8988T (cell line): ENCODE results near the gene CERK.
"Not testable (repeated sequence)": the region's sequence is repeated elsewhere in the genome, so short reads cannot be mapped to it uniquely, and the experiment has no call there.

ENCODE experiments used
- DNase-seq: peaks from one replicate; pipeline ENCODE4 v3.0.0; 2011

CERK gene, protein sequence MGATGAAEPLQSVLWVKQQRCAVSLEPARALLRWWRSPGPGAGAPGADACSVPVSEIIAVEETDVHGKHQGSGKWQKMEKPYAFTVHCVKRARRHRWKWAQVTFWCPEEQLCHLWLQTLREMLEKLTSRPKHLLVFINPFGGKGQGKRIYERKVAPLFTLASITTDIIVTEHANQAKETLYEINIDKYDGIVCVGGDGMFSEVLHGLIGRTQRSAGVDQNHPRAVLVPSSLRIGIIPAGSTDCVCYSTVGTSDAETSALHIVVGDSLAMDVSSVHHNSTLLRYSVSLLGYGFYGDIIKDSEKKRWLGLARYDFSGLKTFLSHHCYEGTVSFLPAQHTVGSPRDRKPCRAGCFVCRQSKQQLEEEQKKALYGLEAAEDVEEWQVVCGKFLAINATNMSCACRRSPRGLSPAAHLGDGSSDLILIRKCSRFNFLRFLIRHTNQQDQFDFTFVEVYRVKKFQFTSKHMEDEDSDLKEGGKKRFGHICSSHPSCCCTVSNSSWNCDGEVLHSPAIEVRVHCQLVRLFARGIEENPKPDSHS

DNA sequence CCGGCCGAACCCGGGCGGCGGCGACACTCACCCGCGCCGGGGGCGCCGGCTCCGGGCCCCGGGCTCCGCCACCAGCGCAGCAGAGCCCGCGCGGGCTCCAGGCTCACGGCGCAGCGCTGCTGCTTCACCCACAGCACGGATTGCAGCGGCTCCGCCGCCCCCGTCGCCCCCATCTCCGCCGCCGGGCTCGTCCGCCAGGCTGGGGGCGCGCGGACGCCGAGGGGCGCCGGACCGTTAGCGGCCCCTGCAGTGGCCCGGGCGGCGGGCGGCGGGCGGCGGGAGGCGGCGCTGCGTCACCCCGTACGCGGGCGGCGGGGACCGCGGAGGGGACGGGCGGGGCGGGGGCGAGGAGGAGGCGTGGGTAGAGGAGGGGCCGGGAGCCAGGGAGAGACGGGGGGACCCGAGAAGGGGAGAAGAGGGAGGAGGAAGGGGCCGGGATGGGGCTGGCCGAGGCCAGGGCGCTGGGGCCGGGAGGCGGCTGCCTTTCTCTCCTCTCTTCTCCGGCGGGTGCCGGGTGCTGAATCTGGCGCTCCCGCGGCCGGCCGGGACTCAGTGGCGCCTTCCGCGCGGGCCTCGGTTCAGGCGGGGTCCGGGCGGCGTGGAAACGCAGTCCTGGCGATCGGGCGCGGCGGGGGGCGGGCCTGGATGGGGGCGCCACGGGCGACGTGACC, at the start of gene CERK:
Gene CERK (minus strand): TSS at position 277 of the 671 bp plus-strand sequence. CDS start 104 bp downstream, at position 173.
- DNase-seq: peak; percentile 68

DNA sequence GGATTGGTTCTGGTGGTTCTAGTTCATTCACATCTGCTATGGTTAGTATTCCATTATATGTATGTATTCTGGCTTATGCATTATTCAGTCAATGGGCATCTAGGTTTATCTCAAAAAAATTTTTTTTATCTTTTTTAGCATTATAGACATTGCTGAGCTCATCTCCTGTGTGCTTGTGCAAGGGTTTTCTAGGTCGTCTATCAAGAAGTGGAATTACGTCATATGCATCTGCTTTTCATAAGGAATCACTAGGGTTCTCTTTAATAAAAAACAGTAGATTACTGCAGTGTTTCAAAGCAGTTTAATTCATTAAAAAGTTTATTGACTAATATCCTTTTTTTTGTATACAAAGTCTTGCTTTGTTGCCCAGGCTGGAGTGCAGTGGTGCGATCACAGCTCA, 45.7 kb upstream of the CERK start:
- no peak for DNase-seq

DNA sequence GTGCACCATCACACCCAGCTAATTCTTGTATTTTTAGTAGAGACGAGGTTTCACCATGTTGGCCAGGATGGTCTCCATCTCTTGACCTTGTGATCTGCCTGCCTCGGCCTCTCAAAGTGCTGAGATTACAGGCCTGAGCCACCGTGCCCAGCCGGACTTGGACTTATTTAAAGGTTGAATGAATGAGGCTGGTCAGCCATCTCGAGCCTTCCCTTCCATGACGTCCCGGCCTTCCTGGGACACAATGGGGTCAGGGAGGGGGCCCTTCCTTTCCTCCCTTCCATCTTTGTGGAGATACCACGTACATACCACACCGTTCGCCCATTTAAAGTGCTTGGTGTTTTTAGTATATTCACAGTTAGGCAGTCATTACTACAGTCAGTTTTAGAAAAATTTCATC, 44.1 kb upstream of the CERK start:
- not testable (repeated sequence) for DNase-seq

DNA sequence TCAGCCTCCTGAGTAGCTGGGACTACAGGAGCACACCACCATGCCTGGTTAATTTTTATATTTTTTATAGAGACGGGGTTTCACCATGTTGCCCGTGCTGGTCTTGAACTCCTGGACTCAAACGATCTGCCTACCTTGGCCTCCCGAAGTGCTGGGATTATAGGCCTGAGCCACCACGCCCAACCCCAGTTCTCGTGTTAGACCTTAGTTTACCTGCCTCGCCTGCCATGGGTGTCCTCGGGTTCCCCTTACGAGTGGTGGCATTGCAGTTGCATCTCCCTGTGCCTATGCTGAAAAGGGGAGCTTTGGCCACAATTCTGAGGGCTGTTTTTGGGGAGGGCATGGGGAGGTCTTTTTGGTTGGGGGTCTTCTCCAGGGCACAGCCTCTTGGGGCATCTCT, 43.2 kb upstream of the CERK start:
- DNase-seq: no peak

DNA sequence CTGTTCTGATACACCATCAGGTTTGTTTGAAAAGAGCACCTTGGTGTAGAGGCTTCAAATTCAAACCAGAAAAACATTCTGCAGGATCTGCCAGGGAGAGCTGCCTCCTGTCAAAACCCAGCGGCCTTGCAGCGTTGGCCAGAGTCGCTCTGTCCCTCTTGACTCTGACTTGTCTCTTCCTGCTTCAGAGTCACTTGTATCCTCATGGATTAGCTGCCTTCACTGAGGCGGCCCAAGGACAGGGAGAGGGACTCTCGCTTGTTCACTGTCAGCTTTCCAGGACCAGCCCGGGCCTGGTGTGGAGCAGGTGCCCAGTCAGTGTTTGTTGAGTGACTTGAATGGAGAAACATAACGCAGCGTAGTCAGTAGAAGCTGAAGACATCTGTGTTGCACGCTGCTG, 42.4 kb upstream of the CERK start:
- DNase-seq: no peak

DNA sequence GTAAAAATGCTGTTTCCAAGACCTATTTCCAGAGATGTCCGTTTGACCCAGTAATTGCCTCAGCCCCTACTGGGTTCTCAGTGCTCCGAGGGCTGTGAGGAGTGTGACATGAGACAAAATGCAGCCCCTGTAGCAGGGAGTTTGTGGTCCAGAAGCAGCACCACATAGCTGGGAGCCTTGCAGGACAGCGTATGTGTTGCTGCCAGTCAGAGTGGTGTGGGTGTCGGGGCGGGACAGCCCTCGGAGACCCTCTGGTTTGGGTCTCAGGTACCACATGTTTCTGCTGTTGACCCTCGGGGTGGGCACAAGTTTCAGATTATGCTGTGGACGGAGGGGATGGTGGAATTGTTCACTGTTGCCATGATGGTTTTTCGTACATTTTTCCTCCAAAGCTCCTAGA, 41.6 kb upstream of the CERK start:
- DNase-seq: no peak

DNA sequence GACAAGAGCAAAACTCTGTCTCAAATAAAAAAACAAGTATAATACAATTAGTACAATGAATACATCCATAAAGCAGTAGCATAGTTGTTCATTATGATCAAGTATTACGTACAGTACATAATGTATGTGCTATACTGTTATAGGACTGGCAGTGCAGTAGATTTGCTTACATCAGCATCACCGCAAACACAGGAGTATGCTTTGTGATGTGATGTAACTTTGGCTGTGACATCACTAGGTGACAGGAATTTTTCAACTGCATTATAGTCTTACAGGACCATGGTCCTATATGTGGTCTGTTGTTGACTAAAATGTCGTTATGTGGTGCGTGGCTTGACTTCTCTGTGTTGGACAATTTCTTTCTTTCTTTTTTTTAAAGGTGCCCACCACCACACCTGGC, 41.0 kb upstream of the CERK start:
- no peak for DNase-seq

DNA sequence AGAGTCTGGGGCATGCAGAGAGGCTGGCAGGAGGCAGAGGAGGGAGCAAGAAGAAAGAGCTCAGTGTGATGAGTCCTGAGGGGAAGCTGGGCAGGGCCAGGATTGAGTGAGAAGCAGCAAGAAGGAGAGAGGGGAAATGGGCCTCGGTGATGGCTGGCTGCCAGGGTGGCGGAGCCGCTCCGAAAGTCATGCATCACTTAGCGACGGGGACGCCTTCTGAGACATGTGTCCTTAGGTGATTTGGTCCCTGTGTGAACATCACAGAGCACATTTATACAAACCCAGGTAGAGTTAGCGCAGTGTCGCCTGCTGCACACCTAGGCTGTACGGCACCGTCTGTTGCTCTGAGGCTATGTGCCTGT, 39.5 kb upstream of the CERK start:
- DNase-seq: no peak

DNA sequence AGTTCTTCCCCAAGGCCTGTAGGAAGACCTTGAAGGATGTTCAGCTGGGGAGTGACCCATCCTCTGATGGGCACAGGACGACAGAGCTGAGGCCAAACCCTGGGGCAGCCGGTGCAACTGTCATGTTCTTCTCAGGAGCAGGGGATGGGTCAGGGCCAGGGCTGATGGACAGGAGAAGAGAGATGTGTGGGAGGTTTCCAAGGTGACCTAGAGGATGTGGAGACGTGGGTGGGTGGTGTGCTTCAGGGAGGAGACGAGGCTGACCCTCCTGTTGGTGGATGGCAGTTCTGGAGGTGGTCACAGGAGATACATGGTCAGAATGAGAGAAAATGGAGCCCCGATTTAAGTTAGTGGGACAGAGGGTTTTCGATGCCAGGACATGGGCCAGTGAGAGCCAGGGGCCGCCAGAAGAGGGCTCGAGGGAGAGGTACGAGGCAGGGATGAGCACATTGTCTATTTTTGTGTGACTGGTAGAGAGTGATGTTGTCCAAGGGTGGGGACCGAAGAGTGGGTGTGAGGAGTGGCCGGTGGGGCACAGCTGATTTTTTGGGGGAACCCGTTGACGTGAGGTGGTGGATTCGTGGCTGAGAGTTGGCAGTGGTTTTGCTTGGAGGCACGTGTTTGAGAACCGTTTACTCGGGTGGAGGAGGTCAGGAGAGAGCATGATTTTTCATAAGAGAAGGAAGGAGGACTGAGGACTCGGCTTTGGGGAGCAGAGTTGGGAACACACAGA, 39.0 kb upstream of the CERK start:
- no peak for DNase-seq

DNA sequence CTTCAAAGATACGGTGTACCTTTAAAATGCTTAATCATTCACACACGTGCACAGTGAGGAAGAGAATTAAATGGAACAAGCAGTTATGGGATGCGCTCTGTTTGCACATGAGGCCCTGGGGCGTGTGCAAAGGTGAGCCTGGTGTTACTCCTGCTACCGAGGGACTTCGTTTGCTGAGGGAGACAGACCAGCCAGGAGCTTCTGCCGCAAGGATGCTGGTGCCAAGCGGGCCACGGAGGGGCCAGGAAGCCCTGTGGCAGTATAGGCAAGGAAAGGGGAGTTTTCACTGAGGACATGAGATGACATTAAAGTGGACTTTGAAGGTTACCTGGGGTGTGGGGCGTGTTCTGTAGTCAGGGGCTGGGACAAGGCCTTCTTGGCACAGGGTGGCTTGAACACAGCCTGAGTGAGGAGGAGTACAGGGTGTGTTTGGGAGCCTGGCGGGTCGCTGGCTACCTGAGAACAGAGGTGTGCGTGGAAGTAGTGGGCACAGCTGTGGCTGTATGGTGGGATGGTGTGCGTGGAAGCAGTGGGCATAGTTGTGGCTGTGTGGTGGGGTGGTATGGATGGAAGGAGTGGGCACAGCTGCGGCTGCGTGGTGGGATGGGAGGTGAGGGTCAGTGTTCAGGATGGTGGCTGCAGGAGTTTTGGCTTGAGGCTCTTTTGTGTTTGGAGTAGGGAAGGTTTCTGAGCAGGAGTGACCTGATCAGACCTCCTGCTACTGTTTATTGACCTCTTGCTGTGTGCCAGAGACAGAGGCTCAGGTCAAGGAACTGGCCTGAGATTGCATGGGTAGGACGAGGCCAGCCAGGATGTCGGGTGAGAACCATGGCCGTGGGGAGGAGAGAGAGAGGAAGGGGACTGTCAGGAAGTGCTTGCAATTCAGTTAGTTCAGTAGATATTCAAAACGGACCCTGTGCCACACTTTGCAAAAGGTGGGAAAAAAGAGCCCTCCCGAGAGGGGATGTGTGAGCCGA, 38.1 kb upstream of the CERK start:
- no peak for DNase-seq

DNA sequence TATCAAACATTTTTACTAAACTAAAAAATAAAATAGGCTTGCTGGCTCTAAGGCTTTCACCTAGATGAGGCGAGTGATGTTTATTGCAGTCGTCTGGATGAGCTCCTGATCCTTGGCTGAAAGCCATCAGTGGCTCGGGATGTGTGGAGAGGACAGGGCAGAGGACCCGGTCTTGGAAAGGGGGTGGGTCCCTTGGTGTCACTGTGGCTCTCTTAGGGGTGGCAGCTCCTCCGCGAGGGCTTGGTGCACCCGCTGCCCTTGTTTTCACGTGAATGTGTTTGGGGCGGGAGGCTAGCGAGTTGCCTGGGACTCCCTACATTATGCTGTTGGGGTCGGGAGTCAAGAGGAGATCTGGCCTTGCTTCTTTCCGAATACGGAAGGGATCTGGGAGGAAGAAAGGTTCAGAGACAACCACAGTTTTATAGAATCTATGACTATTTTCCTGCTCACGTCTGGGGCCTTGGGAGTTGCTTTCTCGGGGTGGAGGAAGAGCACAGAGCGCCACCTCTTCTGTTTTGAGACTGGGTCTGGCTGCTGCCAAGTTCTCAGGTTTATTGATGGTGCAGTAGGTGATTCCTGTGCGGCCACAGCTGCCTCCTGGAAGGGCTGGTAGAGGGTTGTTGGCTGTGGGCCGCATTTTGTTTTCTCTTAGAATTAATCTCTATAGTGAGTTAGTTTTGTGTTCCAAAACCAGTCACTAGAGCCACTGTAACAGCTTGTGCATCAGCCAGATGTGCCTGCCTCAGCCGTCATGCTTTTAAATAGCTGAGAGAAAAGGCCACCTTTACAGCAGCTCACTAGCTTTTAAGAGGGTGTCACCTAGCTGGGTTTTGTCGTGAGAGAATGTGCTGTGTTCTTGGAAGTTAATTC, 37.2 kb upstream of the CERK start:
- DNase-seq: no peak

DNA sequence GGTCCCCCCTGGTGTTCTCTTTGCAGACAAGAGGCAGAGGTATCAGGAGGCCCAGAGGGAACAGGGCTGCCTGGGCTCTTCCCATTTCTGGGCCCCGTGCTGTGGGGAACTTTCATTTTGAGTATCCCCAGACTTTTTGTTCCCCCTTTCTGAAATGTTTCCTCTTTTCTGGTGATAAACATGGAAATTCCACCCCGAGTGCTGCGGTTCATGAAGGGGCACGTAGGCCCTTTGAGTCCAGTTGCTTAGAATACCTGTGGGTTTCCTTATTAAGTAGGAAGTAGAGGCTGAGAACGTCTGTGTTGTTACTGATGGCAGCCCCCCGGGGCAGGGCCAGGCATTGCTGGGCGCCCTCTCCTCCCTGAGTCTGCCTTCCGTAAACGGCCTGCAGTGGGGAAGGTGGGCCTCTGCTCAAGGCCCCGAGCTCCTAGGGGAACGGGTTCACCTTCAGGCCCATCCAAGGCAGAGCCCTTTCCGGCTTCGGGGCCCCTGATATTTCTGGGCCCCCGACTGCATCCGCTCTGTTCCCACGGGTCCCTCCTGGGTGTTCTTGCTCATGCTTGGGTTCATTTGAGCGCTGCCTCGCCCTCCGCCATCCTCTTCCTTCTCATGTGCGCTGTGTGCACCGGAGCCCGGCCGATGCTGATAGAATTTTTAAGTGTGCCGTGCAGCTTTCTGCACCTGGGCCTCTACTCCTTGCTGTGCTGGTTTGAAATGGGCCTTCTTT, 36.4 kb upstream of the CERK start:
- DNase-seq: no peak

DNA sequence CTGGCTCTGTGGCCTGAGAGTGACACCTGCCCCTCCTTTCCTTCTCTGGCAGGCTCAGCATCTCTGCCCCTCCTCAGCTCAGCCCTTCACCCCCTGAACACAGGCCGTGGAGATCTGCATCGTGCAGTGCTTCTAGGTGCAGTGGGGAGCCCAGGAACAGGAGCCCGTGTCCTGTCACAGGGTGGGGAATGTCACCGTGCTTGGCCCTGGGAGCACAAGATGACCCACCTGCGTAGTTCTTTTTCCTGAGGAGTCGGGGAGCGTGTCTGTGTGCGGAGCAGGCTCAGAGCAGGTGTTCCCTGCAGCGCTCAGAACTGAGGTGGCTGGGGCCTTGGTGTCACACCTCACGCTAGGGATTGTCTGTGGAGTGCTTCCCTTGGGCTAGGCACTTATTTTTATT, 35.0 kb upstream of the CERK start:
- DNase-seq: no peak

DNA sequence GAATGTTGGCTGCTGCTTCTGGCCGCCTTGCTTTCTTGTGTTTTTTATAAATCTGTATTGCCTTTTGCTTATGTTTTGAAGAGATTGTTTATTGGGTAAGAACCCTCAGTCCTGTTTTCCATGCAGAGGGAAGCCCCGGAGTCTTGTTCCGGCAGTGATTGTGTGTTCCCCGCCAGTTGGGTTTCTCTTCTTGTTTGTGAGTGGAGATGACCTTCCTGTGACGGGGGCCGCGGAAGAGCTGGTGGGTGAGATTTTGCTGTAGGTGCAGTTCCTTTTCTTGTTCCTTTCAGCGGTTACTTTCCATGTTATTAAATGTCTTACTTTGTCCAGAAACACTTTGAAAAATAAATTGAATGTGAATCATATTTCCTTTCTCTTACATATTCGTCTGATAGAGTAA, 32.7 kb upstream of the CERK start:
- no peak for DNase-seq

DNA sequence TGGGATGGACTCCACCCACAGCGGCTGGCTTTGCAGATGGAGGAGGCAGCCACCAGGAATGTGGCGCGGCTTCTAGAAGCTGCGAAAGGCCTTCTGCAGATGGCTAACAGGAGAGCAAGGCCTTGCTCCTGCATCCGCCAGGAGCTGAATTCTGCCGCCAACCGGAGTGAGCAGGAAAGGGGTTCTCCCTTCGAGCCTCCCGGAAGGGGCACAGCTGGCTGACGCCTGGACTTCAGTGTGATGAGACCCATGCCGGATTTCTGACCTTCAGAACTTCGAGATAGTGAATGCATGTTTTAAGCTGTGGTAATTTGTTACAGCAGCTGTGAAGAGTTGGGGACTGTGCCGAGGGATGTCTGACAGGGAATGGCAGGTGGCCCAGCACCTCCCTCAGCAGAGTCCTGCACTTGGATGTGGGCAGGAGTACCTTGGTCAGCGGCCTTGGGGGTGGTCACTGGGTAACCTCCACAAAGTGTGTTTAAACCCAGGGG, 32.1 kb upstream of the CERK start:
- DNase-seq: no peak

DNA sequence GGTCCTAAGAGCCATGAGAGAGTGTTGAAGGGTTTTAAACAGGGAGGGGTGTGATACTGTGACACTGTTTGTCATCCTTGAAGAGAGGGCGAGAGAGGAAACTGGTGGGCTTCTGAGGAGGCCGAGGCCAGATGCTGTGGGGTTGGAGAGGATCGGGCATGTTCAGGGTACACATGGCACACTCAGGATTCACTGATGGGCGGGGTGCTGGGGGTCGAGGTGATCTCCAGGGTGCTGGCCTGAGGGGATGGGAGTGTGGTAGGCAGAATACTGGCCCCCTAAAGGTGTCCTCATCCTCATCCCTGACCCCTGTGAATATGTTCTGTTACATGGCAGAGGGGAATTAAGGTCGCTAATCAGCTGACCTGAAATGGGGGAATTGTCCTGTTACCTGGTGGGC, 31.7 kb upstream of the CERK start:
- DNase-seq: no peak

DNA sequence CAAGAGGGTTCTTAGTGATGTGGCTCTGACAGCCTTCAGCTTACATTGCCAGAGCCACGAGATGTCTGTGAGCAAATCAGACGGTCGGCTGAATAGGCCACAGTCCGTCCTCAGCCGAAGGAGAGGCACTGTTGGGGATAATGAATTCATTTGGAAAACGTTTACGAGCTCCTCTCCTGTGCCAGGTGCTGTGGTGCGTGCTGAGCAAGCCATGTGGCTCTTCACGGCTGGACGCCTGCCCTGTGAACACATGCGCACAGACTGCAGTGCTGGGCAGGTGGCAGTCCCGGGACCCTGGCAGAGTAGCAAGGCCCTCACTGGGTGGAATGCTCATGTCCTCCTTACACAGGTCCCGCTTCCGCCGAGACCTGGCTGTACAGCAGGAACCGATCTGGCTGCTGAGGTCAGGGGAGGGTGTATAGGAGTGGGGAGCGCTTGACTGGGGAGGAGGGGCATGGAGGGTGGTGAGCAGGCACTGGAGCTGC, 31.2 kb upstream of the CERK start:
- DNase-seq: no peak

DNA sequence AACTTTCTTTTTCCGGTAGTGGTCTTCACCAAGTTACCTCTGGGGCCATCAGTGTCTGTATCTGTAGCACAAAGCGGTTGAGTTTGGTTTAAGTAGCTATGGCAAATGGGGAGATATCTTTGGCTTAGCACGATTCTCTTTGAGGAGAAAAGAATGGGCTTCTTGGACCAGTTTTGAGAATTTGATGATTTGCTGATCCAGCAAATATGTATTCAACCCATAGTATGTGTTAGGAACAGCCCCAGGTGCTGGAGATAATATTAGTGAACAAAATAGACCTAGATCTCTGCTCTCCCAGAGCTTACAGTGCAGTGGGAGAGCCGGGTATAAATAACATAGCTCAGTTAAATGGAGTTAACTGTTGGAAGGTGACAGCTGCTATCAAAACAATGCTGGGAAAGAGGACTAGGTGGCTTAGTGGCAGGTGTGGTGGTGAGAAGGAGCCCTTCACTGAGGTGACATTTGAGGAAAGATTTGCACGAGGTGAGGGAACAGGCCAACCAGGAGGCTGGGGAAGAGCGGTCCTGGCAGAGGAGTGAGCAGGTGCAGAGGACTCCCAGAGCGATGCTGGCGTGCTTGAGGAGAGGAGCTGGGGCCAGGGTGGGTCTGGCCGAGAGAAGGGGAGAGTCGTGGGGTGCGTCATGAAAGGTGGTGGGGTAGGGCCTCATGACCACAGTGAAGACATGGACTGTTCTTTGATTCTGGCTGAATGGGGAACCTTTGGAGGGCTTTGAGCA, 29.4 kb upstream of the CERK start:
- no peak for DNase-seq

DNA sequence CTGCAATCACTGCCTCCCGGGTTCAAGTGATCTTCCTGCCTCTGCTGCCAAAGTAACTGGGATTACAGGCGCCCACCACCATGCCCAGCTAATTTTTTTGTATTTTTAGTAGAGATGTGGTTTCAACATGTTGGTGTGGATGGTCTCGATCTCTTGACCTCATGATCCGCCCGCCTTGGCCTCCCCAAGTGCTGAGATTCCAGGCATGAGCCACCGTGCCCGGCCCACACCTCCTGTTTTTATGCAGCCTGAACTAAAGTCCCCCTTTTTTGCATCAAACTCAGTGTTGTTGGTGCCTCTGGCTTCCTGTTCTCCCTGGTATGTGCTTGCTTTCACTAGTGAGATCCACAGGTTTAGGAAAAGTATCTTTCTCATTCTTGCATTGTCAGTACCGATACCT, 28.6 kb upstream of the CERK start:
- DNase-seq: no peak
